ENCODE data around the gene IER5. TPM values are rescaled to one million over a fixed set of nuclear protein-coding genes. Genes with fewer than 3 reads are reported as not detected.
"Not testable (repeated sequence)": the region's sequence is repeated elsewhere in the genome, so short reads cannot be mapped to it uniquely, and the experiment has no call there.

IER5 gene
- polyA plus RNA-seq, 1 donor from 2014 or later, result 8.4 TPM

GRCh38 chr1:181043025-181043888 is 45.2 kb upstream of the IER5 start:
- no peak overlapping the region for H2AFZ ChIP-seq (ENCODE audit: low read depth, low read length)

GRCh38 chr1:181044449-181044966 is 44.0 kb upstream of the IER5 start:
- no peak overlapping the region for H3K4me3 ChIP-seq (ENCODE audit: low read length)
- no peaks in the 10 kb centered on the region for H3K27me3 ChIP-seq (ENCODE audit: insufficient read depth, low read depth, low read length)
- H4K20me1 ChIP-seq (ENCODE audit: insufficient read depth), result no peaks in the 10 kb centered on the region
- no peak for TF ChIP-seq RAD21 (conservative IDR thresholded peaks at IDR 0.05)
- no peak for TF ChIP-seq TAF1 (IDR thresholded peaks at IDR 0.05; ENCODE audit: low read depth)
- no peak for TF ChIP-seq CTCF (IDR thresholded peaks at IDR 0.05; ENCODE audit: poor library complexity, severe bottlenecking)
- TF ChIP-seq POLR2AphosphoS5 (IDR thresholded peaks at IDR 0.05), result no peak
- TF ChIP-seq REST (IDR thresholded peaks at IDR 0.05; ENCODE audit: borderline replicate concordance), result no peak
- TF ChIP-seq SMC3 (conservative IDR thresholded peaks at IDR 0.05; ENCODE audit: poor library complexity), result no peak
- no peak for TF ChIP-seq MXI1 (conservative IDR thresholded peaks at IDR 0.05; ENCODE audit: poor library complexity, severe bottlenecking)
- TF ChIP-seq EP300 (conservative IDR thresholded peaks at IDR 0.05; ENCODE audit: poor library complexity, severe bottlenecking), result no peak
- TF ChIP-seq EZH2 (IDR thresholded peaks at IDR 0.05; ENCODE audit: borderline replicate concordance, insufficient read depth, low read length, poor library complexity, severe bottlenecking), result no peak
- no peaks in the 10 kb centered on the region for H3K79me2 ChIP-seq (replicated peaks; ENCODE audit: insufficient read depth, low read length)
- no peaks in the 10 kb centered on the region for H3K36me3 ChIP-seq (ENCODE audit: insufficient read depth, low read length)
- no peak overlapping the region for H2AFZ ChIP-seq (ENCODE audit: low read depth, low read length)
- no peak overlapping the region for H3K4me2 ChIP-seq (ENCODE audit: low read length)
- no peak overlapping the region for H3K9ac ChIP-seq (ENCODE audit: low read length)
- no peaks in the 10 kb centered on the region for H3K9me2 ChIP-seq (ENCODE audit: insufficient read depth, low read length)
- no peak overlapping the region for H3K27ac ChIP-seq (ENCODE audit: low read length)
- no peaks in the 10 kb centered on the region for H3F3A ChIP-seq (ENCODE audit: insufficient read depth, low read length, poor library complexity, severe bottlenecking)
- H3K9me3 ChIP-seq (ENCODE audit: low read length), result no peaks in the 10 kb centered on the region

More at GRCh38 chr1:181043025-181043888, 45.2 kb upstream of the IER5 start:
- H3K27me3 ChIP-seq (ENCODE audit: insufficient read depth, low read depth, low read length), result no peaks in the 10 kb centered on the region
- H3K9me3 ChIP-seq (ENCODE audit: low read length), result no peaks in the 10 kb centered on the region
- H3F3A ChIP-seq (ENCODE audit: insufficient read depth, low read length, poor library complexity, severe bottlenecking), result no peaks in the 10 kb centered on the region
- no peaks in the 10 kb centered on the region for H3K79me2 ChIP-seq (replicated peaks; ENCODE audit: insufficient read depth, low read length)
- no peak overlapping the region for H3K9ac ChIP-seq (ENCODE audit: low read length)
- H3K36me3 ChIP-seq (ENCODE audit: insufficient read depth, low read length), result no peaks in the 10 kb centered on the region
- H3K4me3 ChIP-seq (ENCODE audit: low read length), result no peak overlapping the region
- H4K20me1 ChIP-seq (ENCODE audit: insufficient read depth), result no peaks in the 10 kb centered on the region
- H3K4me2 ChIP-seq (ENCODE audit: low read length), result no peak overlapping the region
- no peak overlapping the region for H3K27ac ChIP-seq (ENCODE audit: low read length)
- H3K9me2 ChIP-seq (ENCODE audit: insufficient read depth, low read length), result no peaks in the 10 kb centered on the region
- no peak for TF ChIP-seq TAF1 (IDR thresholded peaks at IDR 0.05; ENCODE audit: low read depth)
- no peak for TF ChIP-seq POLR2AphosphoS5 (IDR thresholded peaks at IDR 0.05)

GRCh38 chr1:181045946-181046345 is 42.6 kb upstream of the IER5 start:
- not testable (repeated sequence) for H3K9me2 ChIP-seq (ENCODE audit: insufficient read depth, low read length); H3K27me3 ChIP-seq (ENCODE audit: insufficient read depth, low read depth, low read length); H3K4me3 ChIP-seq (ENCODE audit: low read length); H3F3A ChIP-seq (ENCODE audit: insufficient read depth, low read length, poor library complexity, severe bottlenecking); H3K27ac ChIP-seq (ENCODE audit: low read length); H3K9ac ChIP-seq (ENCODE audit: low read length); H3K4me2 ChIP-seq (ENCODE audit: low read length); H2AFZ ChIP-seq (ENCODE audit: low read depth, low read length); H4K20me1 ChIP-seq (ENCODE audit: insufficient read depth); H3K9me3 ChIP-seq (ENCODE audit: low read length); H3K36me3 ChIP-seq (ENCODE audit: insufficient read depth, low read length); H3K79me2 ChIP-seq (replicated peaks; ENCODE audit: insufficient read depth, low read length)
